NCI-H2171 (cell line): ENCODE measurements around the gene SLC26A6.

Experiments used
- DNase-seq: peaks from one replicate; lab custom pipeline; 2025; lab: John Stamatoyannopoulos, UW

Gene SLC26A6

GRCh38 chr3:48635222-48636021 lies at the start of gene SLC26A6:
Gene SLC26A6, minus strand, starts transcription at chr3:48635461. Its CDS starts 68 bp downstream, at chr3:48635393.
- peak; percentile 82 for DNase-seq

- no peak for DNase-seq
These were observed 49.4 kb upstream of the SLC26A6 start for GRCh38 chr3:48684480-48685143.

DNA sequence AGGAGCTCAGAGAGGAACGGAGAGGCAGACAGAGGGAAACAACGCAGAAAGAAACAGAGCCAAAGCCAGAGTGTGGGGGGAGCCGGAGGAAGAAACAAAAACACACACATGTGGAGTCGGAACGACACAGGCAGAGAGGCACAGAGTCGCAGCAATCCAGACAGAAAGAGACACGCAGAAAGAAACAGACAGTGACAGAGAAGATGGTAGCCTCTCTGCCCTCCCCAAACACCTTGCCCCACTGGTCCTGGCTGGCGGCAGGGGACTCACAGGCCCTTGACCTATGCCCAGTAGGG lies 48.7 kb upstream of the SLC26A6 start:
- DNase-seq, result no peak

- no peak for DNase-seq
These were observed 47.5 kb upstream of the SLC26A6 start for GRCh38 chr3:48682786-48683185.

GRCh38 chr3:48681974-48682610 lies 46.8 kb upstream of the SLC26A6 start:
- DNase-seq, result no peak

GRCh38 chr3:48681541-48681880 lies 46.2 kb upstream of the SLC26A6 start:
- DNase-seq, result no peak

DNA sequence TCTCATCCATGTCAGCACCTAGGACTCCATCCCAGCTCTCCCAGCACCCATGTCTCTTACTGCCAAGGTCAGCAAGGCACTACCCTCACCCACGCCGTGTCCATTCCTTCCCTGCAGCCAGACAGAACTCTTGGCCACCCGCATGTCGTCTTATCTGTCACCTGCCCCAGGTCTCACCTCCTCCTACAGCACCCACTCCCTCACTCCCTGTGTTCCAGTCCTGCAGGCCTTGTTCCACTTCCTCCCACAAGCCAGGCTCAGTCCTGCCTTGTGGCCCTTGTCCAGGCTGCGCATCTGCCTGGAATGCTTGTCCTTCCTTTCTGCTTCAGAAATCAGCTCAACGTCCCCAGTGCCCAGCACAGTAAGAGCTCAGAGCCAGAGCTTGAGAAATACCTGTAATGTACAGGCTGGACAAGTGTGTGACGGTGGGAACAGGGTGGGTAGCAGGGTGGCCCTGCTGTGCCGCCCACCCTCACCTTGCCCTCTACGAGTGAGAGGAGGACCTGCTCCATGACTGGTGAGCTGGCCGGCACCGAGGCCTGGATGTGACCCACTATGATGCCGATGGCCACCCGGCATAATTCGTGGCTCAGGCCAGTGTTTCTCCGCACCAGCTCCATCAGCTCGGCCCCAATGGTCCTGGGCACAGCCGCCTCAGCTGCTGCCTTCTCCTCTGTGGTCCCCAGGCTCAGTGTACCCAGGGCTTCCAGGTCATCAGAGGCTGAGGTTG lies 45.7 kb upstream of the SLC26A6 start:
- DNase-seq, result no peak

- DNase-seq, result no peak
These were observed 44.4 kb upstream of the SLC26A6 start for GRCh38 chr3:48679411-48680391.

DNA sequence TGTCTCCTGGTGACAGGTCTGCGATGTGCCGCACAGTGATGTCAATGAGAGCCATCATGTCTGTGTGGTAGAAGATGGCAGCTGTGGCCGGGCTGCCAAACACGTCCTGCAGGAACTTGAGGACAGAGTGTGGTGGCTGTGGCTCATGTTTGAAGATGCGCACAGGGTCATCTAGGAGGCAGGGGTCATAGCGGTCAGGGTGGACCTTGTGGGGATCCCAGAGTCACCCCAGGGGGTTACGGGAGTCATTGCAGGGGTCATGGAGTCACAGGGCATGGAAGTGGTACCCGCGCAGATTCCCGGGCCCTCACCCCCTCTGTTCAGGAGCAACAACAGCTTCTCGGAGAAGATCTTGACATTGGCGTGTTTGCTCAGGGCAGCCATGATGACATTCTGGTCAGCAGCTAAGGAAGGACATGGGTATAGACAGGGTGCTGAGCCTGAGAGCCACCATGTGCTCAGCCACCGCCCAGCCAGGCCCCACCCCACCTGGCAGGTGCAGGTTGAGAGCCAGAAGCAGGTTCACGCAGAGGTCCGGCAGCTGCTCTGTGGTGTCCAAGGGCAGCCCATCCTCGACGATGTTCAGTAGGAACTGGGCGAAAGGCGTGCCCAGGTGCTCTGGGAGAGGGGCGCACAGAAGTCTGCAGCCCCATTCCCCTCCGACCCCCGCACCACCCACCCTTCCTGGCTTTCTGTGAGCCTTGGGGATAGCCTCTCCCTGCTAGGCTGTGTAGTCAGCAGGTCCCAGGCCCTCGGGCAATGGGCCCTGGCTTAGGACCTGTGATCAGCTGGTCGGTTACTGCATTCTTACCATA lies 43.5 kb upstream of the SLC26A6 start:
- no peak for DNase-seq

DNA sequence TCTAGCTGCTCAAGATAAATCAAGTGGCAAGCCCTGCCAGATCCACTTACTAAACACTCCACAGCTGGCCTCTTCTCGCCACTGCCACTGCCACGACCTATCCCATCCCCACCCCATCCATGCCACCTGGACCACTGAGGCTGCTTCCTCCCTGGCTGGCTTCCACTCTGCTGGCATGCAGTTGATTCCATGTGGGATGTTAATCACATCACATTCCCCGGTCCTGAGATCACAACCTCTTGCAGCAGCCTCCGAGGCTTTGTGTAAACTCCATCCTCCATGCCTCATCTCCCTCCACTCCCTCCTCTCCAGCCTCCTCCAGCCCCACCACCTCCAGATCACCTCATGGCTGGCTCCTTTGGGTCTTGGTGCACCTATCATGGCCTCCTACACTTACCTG lies 42.8 kb upstream of the SLC26A6 start:
- no peak for DNase-seq

DNA sequence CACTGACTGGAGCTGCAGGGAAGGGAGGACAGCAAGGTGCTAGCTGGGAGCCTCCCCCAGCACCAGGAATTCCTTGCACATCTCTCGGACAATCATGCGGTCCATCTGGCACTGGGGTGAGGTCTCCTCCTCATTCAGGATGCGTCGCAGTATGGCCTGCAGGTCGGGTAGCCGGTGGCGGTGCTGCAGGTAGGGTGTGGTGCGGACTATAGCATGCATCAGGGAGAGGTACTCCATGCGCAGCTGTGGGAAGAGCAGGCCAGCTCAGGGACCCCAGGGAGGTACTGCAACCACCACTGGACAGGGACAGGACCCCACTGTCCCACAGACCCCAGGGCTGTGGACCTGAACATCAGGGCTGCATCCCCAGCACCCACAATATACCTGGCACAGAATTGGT lies 39.2 kb upstream of the SLC26A6 start:
- DNase-seq, result no peak

DNA sequence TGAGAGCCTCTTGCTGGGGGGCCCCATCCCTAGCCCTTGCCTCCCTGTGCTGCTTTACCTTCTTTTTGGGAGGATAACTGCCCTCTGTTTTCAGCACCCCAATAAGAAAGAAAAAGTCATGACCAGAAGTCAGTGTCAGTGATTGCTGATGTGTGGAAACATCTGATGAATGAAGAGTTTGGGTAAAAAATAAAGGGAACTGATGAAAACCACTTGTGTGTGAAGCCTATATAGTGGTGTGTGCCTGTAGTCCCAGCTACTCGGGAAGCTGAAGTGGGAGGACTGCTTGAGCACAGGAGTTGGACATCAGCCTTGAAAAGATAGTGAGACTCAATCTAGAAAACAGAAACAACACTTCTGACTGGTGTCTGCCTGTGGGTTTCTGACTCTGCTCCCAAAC lies 37.3 kb upstream of the SLC26A6 start:
- no peak for DNase-seq

DNA sequence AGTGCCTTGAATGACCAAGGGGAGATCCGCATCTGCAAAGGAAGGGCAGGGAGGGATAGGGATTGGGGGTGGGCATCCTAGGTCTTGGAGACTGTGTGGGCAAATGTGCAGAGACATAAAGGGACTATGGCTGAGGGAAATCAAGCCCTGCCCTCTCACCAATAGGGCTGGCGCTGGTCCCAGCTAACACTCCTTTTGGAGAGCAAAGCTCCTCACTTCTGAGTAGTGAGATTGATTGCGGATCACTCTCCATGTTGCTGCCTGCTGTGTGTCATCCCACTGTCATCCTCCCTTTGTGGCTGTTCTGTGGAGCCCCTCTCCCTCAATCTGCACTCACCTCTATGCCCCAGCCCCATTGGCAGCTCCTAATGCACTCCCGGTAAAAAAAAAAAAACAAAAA lies 29.7 kb upstream of the SLC26A6 start:
- no peak for DNase-seq

DNA sequence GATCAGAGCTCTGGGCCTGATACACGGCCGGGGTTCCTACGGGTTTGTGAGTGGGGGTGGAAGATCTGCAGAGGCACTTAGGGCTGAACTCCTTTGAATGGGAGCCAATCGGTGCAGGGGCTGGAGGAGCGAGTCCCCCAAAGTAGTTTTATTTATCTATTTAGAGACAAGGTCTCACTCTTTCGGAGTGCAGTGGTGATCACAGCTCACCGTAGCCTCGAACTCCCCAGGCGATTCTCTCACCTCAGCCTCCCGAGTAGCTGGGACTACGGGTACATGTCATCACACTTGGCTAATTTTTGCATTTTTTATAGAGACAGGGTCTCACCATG lies 29.0 kb upstream of the SLC26A6 start:
- no peak for DNase-seq

- peak; percentile 83 for DNase-seq
These were observed 28.4 kb upstream of the SLC26A6 start for GRCh38 chr3:48663489-48664312.

- peak; percentile 76 for DNase-seq
These were observed 27.7 kb upstream of the SLC26A6 start, which contains the start of gene CELSR3 for GRCh38 chr3:48662753-48663488. Gene CELSR3, minus strand, starts transcription at chr3:48662886. Its CDS starts 252 bp downstream, at chr3:48662634.

DNA sequence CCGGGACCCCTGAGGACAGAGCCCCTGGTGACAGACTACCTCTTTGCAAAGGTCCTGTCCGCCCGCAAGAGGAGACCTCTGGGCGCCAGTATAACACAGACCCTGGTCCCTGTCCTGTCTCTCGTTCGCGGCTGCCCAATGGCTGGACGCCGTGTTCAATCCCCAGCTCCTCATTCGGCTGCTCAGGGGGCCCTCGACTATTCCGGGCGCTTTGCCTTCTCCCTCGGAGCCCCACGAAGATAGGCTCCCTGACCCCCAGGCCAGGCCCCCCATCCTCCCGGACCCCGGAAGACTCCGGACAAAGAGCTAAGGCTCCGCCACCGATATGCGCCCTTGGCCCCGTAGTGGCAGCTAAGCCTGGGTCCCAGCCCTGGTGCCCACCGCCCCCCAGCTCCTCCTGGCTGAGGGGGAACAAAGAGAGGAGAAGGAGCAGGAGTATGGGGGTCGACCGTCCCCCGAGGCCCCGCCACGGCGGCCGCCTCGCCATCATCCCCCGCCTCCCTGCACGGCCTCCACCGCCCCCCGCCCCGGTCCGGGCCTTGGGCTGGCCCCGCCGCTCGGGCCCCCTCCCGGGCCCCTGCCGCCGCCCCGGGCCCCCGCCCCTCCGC lies 27.0 kb upstream of the SLC26A6 start:
- no peak for DNase-seq

DNA sequence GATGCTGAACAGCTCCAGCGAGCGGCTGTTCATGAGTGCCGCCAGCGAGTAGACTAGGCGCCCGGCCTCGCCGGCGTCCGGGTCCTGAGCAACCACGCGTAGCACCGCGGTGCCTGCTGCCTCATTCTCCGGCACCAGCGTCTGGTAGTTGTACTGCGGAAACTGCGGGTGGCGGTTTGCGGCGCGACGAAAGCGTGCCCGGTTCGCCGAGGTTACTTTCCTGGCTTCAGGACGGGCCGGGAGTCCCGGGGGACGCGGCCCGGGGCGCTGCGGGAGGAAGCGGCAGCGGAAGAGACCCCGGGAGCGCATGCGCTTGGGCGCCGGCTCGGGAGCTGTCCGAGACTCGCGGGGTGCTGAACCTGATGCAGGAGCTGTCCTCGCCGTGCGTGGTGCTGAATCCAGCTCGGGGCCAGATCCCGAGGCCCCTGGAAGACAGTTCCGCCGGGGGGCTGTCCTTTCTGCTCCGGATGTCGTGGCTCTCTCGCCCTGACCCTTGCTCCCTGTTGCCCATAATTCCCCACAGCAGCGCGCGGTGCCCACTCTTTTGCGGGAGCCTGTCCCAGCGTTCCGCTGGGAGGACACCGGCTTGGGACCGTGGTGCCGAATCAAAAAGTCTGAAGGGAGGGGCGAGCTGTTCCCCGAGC lies 26.4 kb upstream of the SLC26A6 start:
- no peak for DNase-seq
